SK-N-SH treated with all-trans-retinoic acid at 6 μM for 48 hours (cell line): ENCODE data around the gene EXOSC9.

Experiments
- ATAC-seq: fragments of 200-7000 bp; cut with Tn5 transposase; 3 replicates; pipeline ENCODE4 v1.9.1; 2020; ENCODE audit warnings: mild to moderate bottlenecking, moderate library complexity
- ARNTL ChIP-seq: fragments of 450-650 bp; formaldehyde crosslinking; IDR thresholded peaks from 2 replicates; pipeline ENCODE4 v1.5.0; 2020; ENCODE audit warnings: low read depth, mild to moderate bottlenecking, moderate library complexity, borderline replicate concordance
- BACH2 ChIP-seq: fragments of 250-450 bp; sonication (Bioruptor Pico); IDR thresholded peaks from 2 replicates; pipeline ENCODE4 v1.9.0; 2021; ENCODE audit warnings: mild to moderate bottlenecking, borderline replicate concordance
- CSDC2 ChIP-seq: fragments of 250-450 bp; sonication (Bioruptor Pico); IDR thresholded peaks from 2 replicates; pipeline ENCODE4 v1.5.0; 2020; ENCODE audit warnings: mild to moderate bottlenecking, moderate library complexity
- ESRRG ChIP-seq: fragments of 250-450 bp; sonication (Bioruptor Pico); IDR thresholded peaks from 2 replicates; pipeline ENCODE4 v1.6.1; 2021; ENCODE audit warnings: mild to moderate bottlenecking
- GLIS3 ChIP-seq: fragments of 250-450 bp; sonication (Bioruptor Pico); IDR thresholded peaks from 2 replicates; pipeline ENCODE4 v1.5.0; 2020; ENCODE audit warnings: mild to moderate bottlenecking, moderate library complexity
- ISL1 ChIP-seq: fragments of 250-450 bp; sonication (Bioruptor Pico); IDR thresholded peaks from 2 replicates; pipeline ENCODE4 v2.1.2; 2022; ENCODE audit warnings: mild to moderate bottlenecking, moderate library complexity
- OSR1 ChIP-seq: fragments of 250-450 bp; sonication (Bioruptor Pico); IDR thresholded peaks from 2 replicates; pipeline ENCODE4 v1.8.0; 2022; ENCODE audit warnings: moderate library complexity, mild to moderate bottlenecking, inconsistent platforms
- PPARA ChIP-seq: fragments of 250-450 bp; sonication (Bioruptor Pico); IDR thresholded peaks from 2 replicates; pipeline ENCODE4 v1.5.0; 2020; ENCODE audit warnings: mild to moderate bottlenecking, borderline replicate concordance
- RARB ChIP-seq: fragments of 250-450 bp; sonication (Bioruptor Pico); IDR thresholded peaks from 2 replicates; pipeline ENCODE4 v1.8.0; 2021; ENCODE audit warnings: mild to moderate bottlenecking, moderate library complexity
- SNAI2 ChIP-seq: fragments of 250-450 bp; sonication (Bioruptor Pico); IDR thresholded peaks from 2 replicates; pipeline ENCODE4 v1.5.0; 2020; ENCODE audit warnings: mild to moderate bottlenecking, moderate library complexity
- TCF4 ChIP-seq: fragments of 250-450 bp; sonication (Bioruptor Pico); IDR thresholded peaks from 2 replicates; pipeline ENCODE4 v1.8.0; 2021; ENCODE audit warnings: mild to moderate bottlenecking, moderate library complexity, borderline replicate concordance
- TOX ChIP-seq: fragments of 250-450 bp; sonication (Bioruptor Pico); IDR thresholded peaks from 2 replicates; pipeline ENCODE4 v1.8.0; 2021; ENCODE audit warnings: mild to moderate bottlenecking, moderate library complexity, borderline replicate concordance
- ZC3H10 ChIP-seq: fragments of 250-450 bp; sonication (Bioruptor Pico); IDR thresholded peaks from 2 replicates; pipeline ENCODE4 v1.5.1; 2021; ENCODE audit warnings: mild to moderate bottlenecking, moderate library complexity
- ZFP3 ChIP-seq: fragments of 250-450 bp; sonication (Bioruptor Pico); IDR thresholded peaks from 2 replicates; pipeline ENCODE4 v1.5.0; 2020; ENCODE audit warnings: mild to moderate bottlenecking, moderate library complexity
- ZFP30 ChIP-seq: fragments of 450-650 bp; formaldehyde crosslinking; IDR thresholded peaks from 2 replicates; pipeline ENCODE4 v1.5.0; 2022; ENCODE audit warnings: mild to moderate bottlenecking, moderate library complexity
- ZNF565 ChIP-seq: fragments of 450-650 bp; formaldehyde crosslinking; conservative IDR thresholded peaks from 2 replicates; pipeline ENCODE4 v1.5.0; 2020; ENCODE audit warnings: low read depth, mild to moderate bottlenecking, moderate library complexity
- ZNF8 ChIP-seq: fragments of 450-650 bp; formaldehyde crosslinking; IDR thresholded peaks from 2 replicates; pipeline ENCODE4 v1.5.0; 2020; ENCODE audit warnings: mild to moderate bottlenecking, moderate library complexity
- TF ChIP-seq, protein P1 (sequence below): fragments of 250-450 bp; sonication (Bioruptor Pico); IDR thresholded peaks from 2 replicates; pipeline ENCODE4 v1.5.1; 2021; ENCODE audit warnings: mild to moderate bottlenecking, moderate library complexity
- TF ChIP-seq, protein P2 (sequence below): fragments of 250-450 bp; sonication (Bioruptor Pico); IDR thresholded peaks from 2 replicates; pipeline ENCODE4 v1.5.1; 2020; ENCODE audit warnings: low read depth, mild to moderate bottlenecking, moderate library complexity
- TF ChIP-seq, protein P3 (sequence below): fragments of 250-450 bp; sonication (Bioruptor Pico); IDR thresholded peaks from 2 replicates; pipeline ENCODE4 v1.5.0; 2020; ENCODE audit warnings: mild to moderate bottlenecking, moderate library complexity
- TF ChIP-seq, protein P4 (sequence below): fragments of 250-450 bp; sonication (Bioruptor Pico); IDR thresholded peaks from 2 replicates; pipeline ENCODE4 v1.8.0; 2020; ENCODE audit warnings: mild to moderate bottlenecking, moderate library complexity, borderline replicate concordance

The EXOSC9 gene

DNA sequence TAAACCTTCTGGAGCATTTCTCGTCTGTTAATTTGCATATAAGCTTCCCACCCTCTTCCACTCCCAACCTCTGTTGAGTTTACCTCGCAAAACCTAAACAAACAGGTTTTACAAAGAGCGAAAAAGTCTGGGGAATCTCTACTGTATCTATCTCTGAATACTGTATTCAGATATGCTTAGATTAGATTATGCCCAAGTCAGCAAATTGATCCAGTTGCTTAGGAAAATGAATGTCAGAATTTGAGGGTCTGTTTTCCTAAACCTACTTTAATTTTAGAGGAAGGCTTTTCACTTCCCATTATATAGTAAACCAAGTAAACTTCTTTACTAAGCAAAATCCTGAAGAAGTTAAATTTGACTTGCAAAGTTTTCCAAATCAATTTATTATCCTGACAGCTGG, 15.9 kb downstream of the EXOSC9 start:
- TF ChIP-seq ARNTL (CRISPR knock-in tag) (no peak), PPARA (CRISPR knock-in tag) (no peak), CSDC2 (no peak), BACH2 (CRISPR knock-in tag) (no peak)
- TF ChIP-seq, protein P1, sequence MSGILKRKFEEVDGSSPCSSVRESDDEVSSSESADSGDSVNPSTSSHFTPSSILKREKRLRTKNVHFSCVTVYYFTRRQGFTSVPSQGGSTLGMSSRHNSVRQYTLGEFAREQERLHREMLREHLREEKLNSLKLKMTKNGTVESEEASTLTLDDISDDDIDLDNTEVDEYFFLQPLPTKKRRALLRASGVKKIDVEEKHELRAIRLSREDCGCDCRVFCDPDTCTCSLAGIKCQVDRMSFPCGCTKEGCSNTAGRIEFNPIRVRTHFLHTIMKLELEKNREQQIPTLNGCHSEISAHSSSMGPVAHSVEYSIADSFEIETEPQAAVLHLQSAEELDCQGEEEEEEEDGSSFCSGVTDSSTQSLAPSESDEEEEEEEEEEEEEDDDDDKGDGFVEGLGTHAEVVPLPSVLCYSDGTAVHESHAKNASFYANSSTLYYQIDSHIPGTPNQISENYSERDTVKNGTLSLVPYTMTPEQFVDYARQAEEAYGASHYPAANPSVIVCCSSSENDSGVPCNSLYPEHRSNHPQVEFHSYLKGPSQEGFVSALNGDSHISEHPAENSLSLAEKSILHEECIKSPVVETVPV (CRISPR knock-in tag): no peak
- ATAC-seq: no peak

DNA sequence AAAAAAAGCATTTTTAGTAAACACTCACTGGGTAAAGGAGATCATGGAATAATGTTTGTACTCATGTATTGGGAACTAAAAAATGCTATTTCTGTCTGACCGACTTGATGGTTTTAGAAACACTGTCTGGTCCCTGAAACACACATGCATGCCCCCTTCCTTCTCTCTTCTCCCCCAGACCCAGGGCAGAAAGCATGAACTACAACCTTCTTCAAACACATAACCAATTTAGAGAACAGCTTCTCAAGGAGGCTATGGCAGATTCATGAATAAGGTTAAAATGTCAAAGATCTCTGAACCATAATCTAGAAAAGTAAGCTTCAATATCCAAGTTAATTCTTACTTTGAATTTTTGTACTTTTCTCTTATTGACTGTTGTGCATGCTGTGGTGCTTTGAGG, 16.6 kb downstream of the EXOSC9 start:
- TF ChIP-seq, protein P1 (CRISPR knock-in tag): no peak
- TF ChIP-seq PPARA (CRISPR knock-in tag): no peak
- no peak for TF ChIP-seq ZNF565 (CRISPR knock-in tag)
- no peak for TF ChIP-seq SNAI2 (CRISPR knock-in tag)
- TF ChIP-seq, protein P2, sequence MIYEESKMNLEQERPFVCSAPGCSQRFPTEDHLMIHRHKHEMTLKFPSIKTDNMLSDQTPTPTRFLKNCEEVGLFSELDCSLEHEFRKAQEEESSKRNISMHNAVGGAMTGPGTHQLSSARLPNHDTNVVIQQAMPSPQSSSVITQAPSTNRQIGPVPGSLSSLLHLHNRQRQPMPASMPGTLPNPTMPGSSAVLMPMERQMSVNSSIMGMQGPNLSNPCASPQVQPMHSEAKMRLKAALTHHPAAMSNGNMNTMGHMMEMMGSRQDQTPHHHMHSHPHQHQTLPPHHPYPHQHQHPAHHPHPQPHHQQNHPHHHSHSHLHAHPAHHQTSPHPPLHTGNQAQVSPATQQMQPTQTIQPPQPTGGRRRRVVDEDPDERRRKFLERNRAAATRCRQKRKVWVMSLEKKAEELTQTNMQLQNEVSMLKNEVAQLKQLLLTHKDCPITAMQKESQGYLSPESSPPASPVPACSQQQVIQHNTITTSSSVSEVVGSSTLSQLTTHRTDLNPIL (CRISPR knock-in tag): no peak
- TF ChIP-seq TCF4: no peak
- no peak for TF ChIP-seq ZNF8 (CRISPR knock-in tag)
- TF ChIP-seq TOX (CRISPR knock-in tag): no peak
- TF ChIP-seq, protein P3, sequence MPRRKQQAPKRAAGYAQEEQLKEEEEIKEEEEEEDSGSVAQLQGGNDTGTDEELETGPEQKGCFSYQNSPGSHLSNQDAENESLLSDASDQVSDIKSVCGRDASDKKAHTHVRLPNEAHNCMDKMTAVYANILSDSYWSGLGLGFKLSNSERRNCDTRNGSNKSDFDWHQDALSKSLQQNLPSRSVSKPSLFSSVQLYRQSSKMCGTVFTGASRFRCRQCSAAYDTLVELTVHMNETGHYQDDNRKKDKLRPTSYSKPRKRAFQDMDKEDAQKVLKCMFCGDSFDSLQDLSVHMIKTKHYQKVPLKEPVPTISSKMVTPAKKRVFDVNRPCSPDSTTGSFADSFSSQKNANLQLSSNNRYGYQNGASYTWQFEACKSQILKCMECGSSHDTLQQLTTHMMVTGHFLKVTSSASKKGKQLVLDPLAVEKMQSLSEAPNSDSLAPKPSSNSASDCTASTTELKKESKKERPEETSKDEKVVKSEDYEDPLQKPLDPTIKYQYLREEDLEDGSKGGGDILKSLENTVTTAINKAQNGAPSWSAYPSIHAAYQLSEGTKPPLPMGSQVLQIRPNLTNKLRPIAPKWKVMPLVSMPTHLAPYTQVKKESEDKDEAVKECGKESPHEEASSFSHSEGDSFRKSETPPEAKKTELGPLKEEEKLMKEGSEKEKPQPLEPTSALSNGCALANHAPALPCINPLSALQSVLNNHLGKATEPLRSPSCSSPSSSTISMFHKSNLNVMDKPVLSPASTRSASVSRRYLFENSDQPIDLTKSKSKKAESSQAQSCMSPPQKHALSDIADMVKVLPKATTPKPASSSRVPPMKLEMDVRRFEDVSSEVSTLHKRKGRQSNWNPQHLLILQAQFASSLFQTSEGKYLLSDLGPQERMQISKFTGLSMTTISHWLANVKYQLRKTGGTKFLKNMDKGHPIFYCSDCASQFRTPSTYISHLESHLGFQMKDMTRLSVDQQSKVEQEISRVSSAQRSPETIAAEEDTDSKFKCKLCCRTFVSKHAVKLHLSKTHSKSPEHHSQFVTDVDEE: no peak
- TF ChIP-seq, protein P4, sequence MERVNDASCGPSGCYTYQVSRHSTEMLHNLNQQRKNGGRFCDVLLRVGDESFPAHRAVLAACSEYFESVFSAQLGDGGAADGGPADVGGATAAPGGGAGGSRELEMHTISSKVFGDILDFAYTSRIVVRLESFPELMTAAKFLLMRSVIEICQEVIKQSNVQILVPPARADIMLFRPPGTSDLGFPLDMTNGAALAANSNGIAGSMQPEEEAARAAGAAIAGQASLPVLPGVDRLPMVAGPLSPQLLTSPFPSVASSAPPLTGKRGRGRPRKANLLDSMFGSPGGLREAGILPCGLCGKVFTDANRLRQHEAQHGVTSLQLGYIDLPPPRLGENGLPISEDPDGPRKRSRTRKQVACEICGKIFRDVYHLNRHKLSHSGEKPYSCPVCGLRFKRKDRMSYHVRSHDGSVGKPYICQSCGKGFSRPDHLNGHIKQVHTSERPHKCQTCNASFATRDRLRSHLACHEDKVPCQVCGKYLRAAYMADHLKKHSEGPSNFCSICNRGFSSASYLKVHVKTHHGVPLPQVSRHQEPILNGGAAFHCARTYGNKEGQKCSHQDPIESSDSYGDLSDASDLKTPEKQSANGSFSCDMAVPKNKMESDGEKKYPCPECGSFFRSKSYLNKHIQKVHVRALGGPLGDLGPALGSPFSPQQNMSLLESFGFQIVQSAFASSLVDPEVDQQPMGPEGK (CRISPR knock-in tag): no peak
- no peak for TF ChIP-seq ZC3H10 (CRISPR knock-in tag)
- no peak for TF ChIP-seq ZFP30 (CRISPR knock-in tag)
- TF ChIP-seq RARB (CRISPR knock-in tag): no peak
- no peak for TF ChIP-seq GLIS3 (CRISPR knock-in tag)
- TF ChIP-seq ZFP3: no peak
- TF ChIP-seq BACH2 (CRISPR knock-in tag): no peak
- ATAC-seq: no peak

DNA sequence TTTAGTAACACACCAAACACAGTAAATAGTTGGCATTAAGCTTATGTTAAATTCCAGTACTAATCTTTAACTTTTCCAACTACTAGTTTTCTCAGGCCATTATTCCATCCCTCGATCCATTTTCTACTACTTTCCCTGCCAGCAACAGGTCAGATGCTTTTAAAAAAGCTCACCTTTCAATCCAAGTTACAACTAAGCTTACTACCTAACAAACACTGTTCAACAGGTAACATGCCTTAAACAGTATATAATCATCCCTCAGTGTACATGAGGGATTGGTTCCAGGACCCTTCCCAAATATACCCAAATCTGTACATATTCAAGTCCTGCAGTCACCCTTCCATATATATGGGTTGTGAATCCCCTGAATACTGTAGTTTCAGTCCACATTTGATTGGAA, 17.1 kb downstream of the EXOSC9 start:
- ATAC-seq: no peak
- no peak for TF ChIP-seq PPARA (CRISPR knock-in tag)
- no peak for TF ChIP-seq GLIS3 (CRISPR knock-in tag)
- TF ChIP-seq BACH2 (CRISPR knock-in tag): no peak
- TF ChIP-seq TCF4: no peak
- TF ChIP-seq, protein P1 (CRISPR knock-in tag): no peak
- no peak for TF ChIP-seq ZC3H10 (CRISPR knock-in tag)
- TF ChIP-seq, protein P4 (CRISPR knock-in tag): no peak
- TF ChIP-seq RARB (CRISPR knock-in tag): no peak
- no peak for TF ChIP-seq ZNF565 (CRISPR knock-in tag)
- TF ChIP-seq ZNF8 (CRISPR knock-in tag): no peak
- no peak for TF ChIP-seq CSDC2
- TF ChIP-seq ISL1 (CRISPR knock-in tag): no peak
- no peak for TF ChIP-seq OSR1 (CRISPR knock-in tag)
- TF ChIP-seq, protein P3: no peak
- TF ChIP-seq ESRRG (CRISPR knock-in tag): no peak
